IMR-90 (cell line): ENCODE measurements around the gene CPNE2. TPM values are rescaled to one million over a fixed set of nuclear protein-coding genes. Genes with fewer than 3 reads are reported as not detected.
A peak's percentile ranks its signal among the peaks of the same experiment; 100 is the strongest.

Experiments used
- ATAC-seq: fragments of 200-7000 bp; cut with Tn5 transposase; 2 replicates; pipeline ENCODE4 v1.9.1; 2020; ENCODE audit warnings: low read depth, mild to moderate bottlenecking, moderate library complexity
- BruUV-seq: library from RNA; stranded (reverse); fragments of 400-500 nt; replicated peaks from 2 replicates; lab custom pipeline; 2021; lab: Mats Ljungman, UMichigan
- CTCF ChIA-PET: fragments of 300-600 bp; formaldehyde crosslinking; extraction: SDS; loops from one replicate; lab custom pipeline; 2021; ENCODE audit warnings: antibody characterized with exemption; lab: Yijun Ruan, JAX
- POLR2A ChIA-PET: fragments of 300-600 bp; sonication (Branson Sonifier 250); formaldehyde crosslinking; loops from one replicate; lab custom pipeline; 2022; ENCODE audit warnings: antibody characterized with exemption; ENCODE audit not compliant: unreplicated experiment; lab: Charles Lee
- DNase-seq: peaks from one replicate; pipeline ENCODE4 v3.0.0; 2013
- H2AFZ ChIP-seq: replicated peaks from 2 replicates; pipeline ENCODE3; 2013; ENCODE audit warnings: low read length, mild to moderate bottlenecking; ENCODE audit not compliant: poor library complexity
- H2AK5ac ChIP-seq: 2 replicates; pipeline ENCODE4 v1.6.1; 2013; ENCODE audit warnings: low read depth, low read length, inconsistent platforms
- H2AK9ac ChIP-seq: replicated peaks from 2 replicates; pipeline ENCODE3; 2013; ENCODE audit warnings: mild to moderate bottlenecking, low read depth, low read length, moderate library complexity; ENCODE audit not compliant: poor library complexity
- H2BK120ac ChIP-seq: 2 replicates; pipeline ENCODE4 v1.6.1; 2013; ENCODE audit warnings: low read depth, low read length, inconsistent platforms
- H2BK15ac ChIP-seq: 3 replicates; pipeline ENCODE4 v1.6.1; 2013; ENCODE audit warnings: low read depth, low read length, inconsistent platforms
- H2BK20ac ChIP-seq: 2 replicates; pipeline ENCODE4 v1.6.1; 2013; ENCODE audit warnings: low read depth, mild to moderate bottlenecking, inconsistent platforms, low read length, moderate library complexity
- H2BK5ac ChIP-seq: 2 replicates; pipeline ENCODE4 v1.6.1; 2013; ENCODE audit warnings: mild to moderate bottlenecking, low read depth, low read length, inconsistent platforms; ENCODE audit not compliant: poor library complexity, severe bottlenecking
- H3K14ac ChIP-seq: replicated peaks from 2 replicates; pipeline ENCODE4 v1.6.1; 2013; ENCODE audit warnings: low read depth, low read length, inconsistent platforms
- H3K18ac ChIP-seq: 2 replicates; pipeline ENCODE4 v1.6.1; 2013; ENCODE audit warnings: low read depth, low read length, control low read depth
- H3K23ac ChIP-seq: 2 replicates; pipeline ENCODE4 v1.6.1; 2013; ENCODE audit warnings: low read depth, low read length, inconsistent platforms
- H3K27ac ChIP-seq: 2 replicates; pipeline ENCODE4 v1.5.1; 2013; ENCODE audit warnings: mild to moderate bottlenecking, control low read depth, low read length; ENCODE audit not compliant: insufficient read depth
- H3K27me3 ChIP-seq: 2 replicates; pipeline ENCODE4 v1.6.1; 2013; ENCODE audit warnings: low read length; ENCODE audit not compliant: control insufficient read depth, insufficient read depth
- H3K36me3 ChIP-seq: 2 replicates; pipeline ENCODE4 v1.6.1; 2013; ENCODE audit warnings: low read length, mixed read lengths; ENCODE audit not compliant: control insufficient read depth, insufficient read depth
- H3K4ac ChIP-seq: 2 replicates; pipeline ENCODE4 v1.6.1; 2013; ENCODE audit warnings: low read depth, low read length, inconsistent platforms
- H3K4me1 ChIP-seq: 2 replicates; pipeline ENCODE4 v1.6.1; 2013; ENCODE audit warnings: low read length, mixed read lengths; ENCODE audit not compliant: control insufficient read depth, insufficient read depth
- H3K4me2 ChIP-seq: 2 replicates; pipeline ENCODE4 v1.6.1; 2013; ENCODE audit warnings: low read depth, mild to moderate bottlenecking, control low read depth, low read length, moderate library complexity
- H3K4me3 ChIP-seq: 2 replicates; pipeline ENCODE4 v1.5.1; 2013; ENCODE audit warnings: low read depth, mild to moderate bottlenecking, control low read depth, low read length, moderate library complexity; ENCODE audit not compliant: insufficient read depth
- H3K56ac ChIP-seq: 2 replicates; pipeline ENCODE4 v1.6.1; 2013; ENCODE audit warnings: low read length, inconsistent platforms; ENCODE audit not compliant: insufficient read depth; ENCODE audit errors: extremely low read depth
- H3K79me1 ChIP-seq, 2 experiments: 2 replicates each; pipeline ENCODE4 v1.6.1; 2013; ENCODE audit warnings: low read length in 2 of 2, inconsistent platforms in 1 of 2, low read depth in 1 of 2
- H3K9ac ChIP-seq: 2 replicates; pipeline ENCODE4 v1.6.1; 2013; ENCODE audit warnings: low read depth, low read length, control low read depth
- H3K9me1 ChIP-seq: 2 replicates; pipeline ENCODE4 v1.6.1; 2013; ENCODE audit warnings: low read length, inconsistent platforms; ENCODE audit not compliant: insufficient read depth
- H3K9me3 ChIP-seq: 2 replicates; pipeline ENCODE4 v1.6.1; 2013; ENCODE audit warnings: low read length; ENCODE audit not compliant: control insufficient read depth, insufficient read depth
- H4K20me1 ChIP-seq: 2 replicates; pipeline ENCODE4 v1.6.1; 2013; ENCODE audit warnings: low read length, inconsistent platforms; ENCODE audit not compliant: insufficient read depth
- H4K5ac ChIP-seq: 2 replicates; pipeline ENCODE4 v1.6.1; 2013; ENCODE audit warnings: mild to moderate bottlenecking, low read depth, low read length, control low read depth
- H4K8ac ChIP-seq, 2 experiments: 2 replicates each; pipeline ENCODE4 v1.6.1; 2013; ENCODE audit warnings: low read depth in 2 of 2, low read length in 2 of 2, control low read depth in 1 of 2, inconsistent platforms in 1 of 2
- H4K91ac ChIP-seq: 2 replicates; pipeline ENCODE4 v1.6.1; 2013; ENCODE audit warnings: low read depth, low read length, inconsistent platforms; ENCODE audit not compliant: insufficient read depth
- BHLHE40 ChIP-seq: fragments of 150-350 bp; IDR thresholded peaks from 2 replicates; pipeline ENCODE4 v1.6.1; 2016; ENCODE audit warnings: mild to moderate bottlenecking, low read depth, low read length
- CEBPB ChIP-seq: IDR thresholded peaks from 2 replicates; pipeline ENCODE4 v1.6.1; 2012; ENCODE audit warnings: low read depth, low read length, improper control_type of control experiment
- ELK1 ChIP-seq: fragments of 150-350 bp; IDR thresholded peaks from 2 replicates; pipeline ENCODE4 v1.6.1; 2016; ENCODE audit warnings: low read depth, mild to moderate bottlenecking, low read length, moderate library complexity, borderline replicate concordance
- FOS ChIP-seq: fragments of 150-350 bp; IDR thresholded peaks from 2 replicates; pipeline ENCODE4 v1.6.1; 2016; ENCODE audit warnings: low read depth, low read length
- MAFK ChIP-seq: IDR thresholded peaks from 2 replicates; pipeline ENCODE4 v1.6.1; 2012; ENCODE audit warnings: low read depth, low read length, improper control_type of control experiment
- MAZ ChIP-seq: IDR thresholded peaks from 2 replicates; pipeline ENCODE4 v1.6.1; 2012; ENCODE audit warnings: low read depth, mild to moderate bottlenecking, low read length, improper control_type of control experiment, moderate library complexity, borderline replicate concordance
- MXI1 ChIP-seq: IDR thresholded peaks from 2 replicates; pipeline ENCODE4 v1.6.1; 2012; ENCODE audit warnings: low read depth, mild to moderate bottlenecking, low read length, moderate library complexity, borderline replicate concordance
- POLR2A ChIP-seq: IDR thresholded peaks from 2 replicates; pipeline ENCODE4 v1.6.1; 2012; ENCODE audit warnings: mild to moderate bottlenecking, low read depth, low read length
- RAD21 ChIP-seq: IDR thresholded peaks from 2 replicates; pipeline ENCODE4 v1.6.1; 2012; ENCODE audit warnings: low read length, improper control_type of control experiment
- RCOR1 ChIP-seq: IDR thresholded peaks from 2 replicates; pipeline ENCODE4 v1.6.1; 2012; ENCODE audit warnings: mild to moderate bottlenecking, low read length, improper control_type of control experiment; ENCODE audit not compliant: insufficient replicate concordance
- RFX5 ChIP-seq: IDR thresholded peaks from 2 replicates; pipeline ENCODE4 v1.8.0; 2012; ENCODE audit warnings: low read depth, mild to moderate bottlenecking, low read length, moderate library complexity
- SMC3 ChIP-seq: fragments of 150-350 bp; IDR thresholded peaks from 2 replicates; pipeline ENCODE4 v1.6.1; 2016; ENCODE audit warnings: low read depth, mild to moderate bottlenecking, antibody characterized with exemption, low read length, moderate library complexity
- USF2 ChIP-seq: fragments of 150-350 bp; IDR thresholded peaks from 2 replicates; pipeline ENCODE4 v1.6.1; 2017; ENCODE audit warnings: mild to moderate bottlenecking, antibody characterized with exemption, low read length, low read depth
- WGBS, 2 experiments: methylation state at CpG; one replicate each; pipeline versions ENCODE4 v1.1.5 to v1.1.7; 2013; ENCODE audit warnings: missing lambda C conversion rate in 2 of 2; ENCODE audit not compliant: insufficient read length in 1 of 2; ENCODE audit errors: extremely low coverage in 2 of 2; 5-methylcytosine and 5-hydroxymethylcytosine counted together
- dilution Hi-C: fragments of 300-500 bp; cut with HindIII; formaldehyde crosslinking; loops from one replicate; pipeline ENCODE4 v1.14.3; 2018; ENCODE audit warnings: low sequenced_read_pairs; ENCODE audit not compliant: unreplicated experiment
- in situ Hi-C: fragments of 300-500 bp; cut with MboI; formaldehyde crosslinking; loops from 3 replicates; pipeline ENCODE4 v1.14.3; 2019; ENCODE audit warnings: low sequenced_read_pairs, inconsistent platforms, mixed read lengths
- intact Hi-C: fragments of 100-400 bp; cut with micrococcal nuclease; formaldehyde crosslinking; loops from 2 replicates; pipeline ENCODE4 v1.10.0; 2022
- polyA plus RNA-seq, 3 experiments: library from polyadenylated mRNA; depleted of rRNA; stranded (reverse); fragments of >200 nt; gene quantifications; 2 replicates each; pipeline ENCODE4 v1.2.3, GENCODE V29; 2012; ENCODE audit warnings: low replicate concordance in 1 of 3
- total RNA-seq: library from RNA; depleted of rRNA; stranded (reverse); fragments of >200 nt; gene quantifications from 2 replicates; pipeline ENCODE4 v1.2.3, GENCODE V29; 2012

CPNE2 gene
- total and polyA plus RNA-seq, 2 of the 4 experiments (the other 2 are of a cell fraction): 15.4 to 48.0 TPM

GRCh38 chr16:57115168-57115513, 22.8 kb downstream of the CPNE2 start:
- DNase-seq: peak; percentile 26
- POLR2A ChIA-PET: no interaction called here
- Histone ChIP-seq H3K9me1 (peaks cover 16% of the 10 kb centered on the region; the same call in 1 of the 2 replicates), H3K4me1 (peaks cover 13% of the 10 kb centered on the region), H2AK9ac (no peak overlapping the region), H3K18ac (no peak overlapping the region), H3K23ac (no peak overlapping the region), H4K8ac (no peak overlapping the region), H3K27ac (no peak overlapping the region), H2BK5ac (no peak overlapping the region), H2BK20ac (no peak overlapping the region), H2AFZ (peak overlapping the region; percentile 63), H2BK15ac (no peak overlapping the region), H3K9ac (no peak overlapping the region), H3K4me2 (no peak overlapping the region), H3K14ac (no peak overlapping the region), H3K79me1 (peaks cover 1 to 13% of the 10 kb centered on the region in 2 experiments; a peak in 2 of 4 replicates), H2BK120ac (no peak overlapping the region), H3K4me3 (no peak overlapping the region), H2AK5ac (no peak overlapping the region), H3K56ac (no peak overlapping the region), H3K36me3 (no peaks in the 10 kb centered on the region; the same call in 1 of the 2 replicates), H3K9me3 (no peaks in the 10 kb centered on the region), H4K91ac (no peak overlapping the region), H3K4ac (no peak overlapping the region), H3K27me3 (no peaks in the 10 kb centered on the region), H4K5ac (no peak overlapping the region), H4K20me1 (no peaks in the 10 kb centered on the region)
- peak; percentile 45 for ATAC-seq
- intact Hi-C loops (no loop called here), dilution Hi-C loops (no loop called here), in situ Hi-C loops (no loop called here)
- no TSS peak for BruUV-seq
- TF ChIP-seq ELK1 (no peak), USF2 (no peak), FOS (no peak), MAZ (no peak), SMC3 (no peak), MAFK (no peak), RCOR1 (no peak), RFX5 (no peak), POLR2A (no peak), MXI1 (no peak), RAD21 (no peak), CEBPB (no peak), BHLHE40 (no peak)
- WGBS, 2 experiments: 10% methylated on average over 2 of the region's 10 CpGs; no CpG with 5 or more reads in 1 of the 2 experiments
- CTCF ChIA-PET: no interaction called here
